HCT116 (cell line): ENCODE data around the gene SH2D3C. TPM values are rescaled to one million over a fixed set of nuclear protein-coding genes. Genes with fewer than 3 reads are reported as not detected.

ENCODE experiments used
- ATAC-seq: fragments of 200-7000 bp; cut with Tn5 transposase; 2 replicates; pipeline ENCODE4 v1.9.1; 2020; ENCODE audit warnings: mild to moderate bottlenecking, moderate library complexity
- BruUV-seq: library from RNA; stranded (reverse); fragments of 400-500 nt; replicated peaks from 2 replicates; lab custom pipeline; 2021; lab: Mats Ljungman, UMichigan
- CTCF ChIA-PET: fragments of 300-600 bp; sonication (Branson Sonifier 250); formaldehyde crosslinking; loops from one replicate; lab custom pipeline; 2021; ENCODE audit warnings: antibody characterized with exemption; lab: Charles Lee
- POLR2A ChIA-PET: fragments of 300-600, 350-600 bp; sonication (Branson Sonifier 250); formaldehyde crosslinking; loops from one replicate; lab custom pipeline; 2021; ENCODE audit warnings: antibody characterized with exemption; lab: Charles Lee
- RAD21 ChIA-PET, 2 experiments: fragments of 300-600 bp; sonication (Branson Sonifier 250); formaldehyde crosslinking; loops; one replicate each; lab custom pipeline; 2023; ENCODE audit warnings: low total read pairs in 2 of 2; ENCODE audit not compliant: uncharacterized antibody in 2 of 2, unreplicated experiment in 2 of 2, low non-redundant PET in 1 of 2; lab: Charles Lee
- DNase-seq: peaks from one replicate; pipeline ENCODE4 v3.0.0-alpha.2; 2010; ENCODE audit warnings: low read depth, low spot score
- H2AFZ ChIP-seq: fragments of 200-600 bp; shearing (Covaris generic), sonication (generic); 2 replicates; pipeline ENCODE4 v1.6.1; 2017; ENCODE audit warnings: low read depth, mixed run types, mixed read lengths, antibody characterized with exemption, low read length; ENCODE audit not compliant: poor library complexity, severe bottlenecking
- H3K27ac ChIP-seq: 2 replicates; pipeline ENCODE4 v1.5.1; 2012; ENCODE audit warnings: low read depth, low read length
- H3K27me3 ChIP-seq: fragments of 200-600 bp; sonication (generic); 2 replicates; pipeline ENCODE4 v1.6.1; 2016; ENCODE audit warnings: mixed run types, low read length, mixed read lengths; ENCODE audit not compliant: insufficient read depth
- H3K36me3 ChIP-seq, 2 experiments: fragments of 200-500 bp in 1 of 2; fragments of 200-600 bp in 1 of 2; sonication (Bioruptor generic) in 1 of 2; sonication (generic) in 1 of 2; 2 replicates each; pipeline versions ENCODE4 v1.5.1 to v1.6.1; 2014 to 2016; ENCODE audit warnings: low read length in 2 of 2, inconsistent platforms in 1 of 2, mixed read lengths in 1 of 2, mixed run types in 1 of 2; ENCODE audit not compliant: insufficient read depth in 2 of 2, control insufficient read depth in 1 of 2
- H3K4me1 ChIP-seq, 2 experiments: fragments of 200-600 bp in 1 of 2; sonication (generic) in 1 of 2; 2 replicates each; pipeline versions ENCODE4 v1.5.1 to v1.6.1; 2012 to 2017; ENCODE audit warnings: low read length in 2 of 2, inconsistent platforms in 1 of 2, mild to moderate bottlenecking in 1 of 2, mixed read lengths in 1 of 2, mixed run types in 1 of 2, moderate library complexity in 1 of 2; ENCODE audit not compliant: insufficient read depth in 2 of 2, control insufficient read depth in 1 of 2
- H3K4me2 ChIP-seq: fragments of 200-600 bp; sonication (generic); 2 replicates; pipeline ENCODE4 v1.6.1; 2017; ENCODE audit warnings: mixed run types, low read length, mixed read lengths
- H3K4me3 ChIP-seq, 2 experiments: fragments of 200-600 bp in 1 of 2; sonication (generic) in 1 of 2; replicated peaks in 1 of 2; 2 replicates each; pipeline ENCODE4 v1.5.1; 2011 to 2016; ENCODE audit warnings: low read length in 2 of 2, control low read depth in 1 of 2, low read depth in 1 of 2, mild to moderate bottlenecking in 1 of 2, mixed read lengths in 1 of 2, mixed run types in 1 of 2
- H3K79me2 ChIP-seq: fragments of 200-600 bp; sonication (generic); 2 replicates; pipeline ENCODE4 v1.6.1; 2017; ENCODE audit warnings: mild to moderate bottlenecking, mixed run types, low read length, moderate library complexity, mixed read lengths; ENCODE audit not compliant: insufficient read depth
- H3K9ac ChIP-seq: fragments of 200-600 bp; sonication (generic); 2 replicates; pipeline ENCODE4 v1.6.1; 2016; ENCODE audit warnings: low read length, mixed read lengths
- H3K9me2 ChIP-seq: fragments of 200-600 bp; sonication (generic), shearing (Covaris generic); 2 replicates; pipeline ENCODE4 v1.6.1; 2017; ENCODE audit warnings: mixed run types, mild to moderate bottlenecking, moderate library complexity; ENCODE audit not compliant: insufficient read depth
- H3K9me3 ChIP-seq, 2 experiments: fragments of 200-500 bp in 1 of 2; fragments of 200-600 bp in 1 of 2; sonication (Bioruptor generic) in 1 of 2; sonication (generic) in 1 of 2; 2 replicates each; pipeline ENCODE4 v1.6.1; 2014 to 2017; ENCODE audit warnings: low read length in 2 of 2, mixed read lengths in 2 of 2, inconsistent platforms in 1 of 2, low read depth in 1 of 2, mild to moderate bottlenecking in 1 of 2, mixed run types in 1 of 2, moderate library complexity in 1 of 2; ENCODE audit not compliant: control insufficient read depth in 1 of 2, insufficient read depth in 1 of 2
- H4K20me1 ChIP-seq: fragments of 200-600 bp; sonication (generic), shearing (Covaris generic); 2 replicates; pipeline ENCODE4 v1.6.1; 2017; ENCODE audit warnings: mixed run types, mild to moderate bottlenecking, moderate library complexity; ENCODE audit not compliant: insufficient read depth
- CBX3 ChIP-seq: IDR thresholded peaks from 2 replicates; pipeline ENCODE4 v1.6.1; 2012; ENCODE audit warnings: low read depth
- CEBPB ChIP-seq: IDR thresholded peaks from 2 replicates; pipeline ENCODE4 v1.6.1; 2012; ENCODE audit warnings: low read depth
- CTCF ChIP-seq, 3 experiments: fragments of 200-600 bp in 1 of 3; sonication (generic) in 1 of 3; IDR thresholded peaks in 2 of 3; conservative IDR thresholded peaks in 1 of 3; 2 replicates each; pipeline ENCODE4 v1.5.1; 2012 to 2017; ENCODE audit warnings: low read depth in 2 of 3, low read length in 2 of 3, antibody characterized with exemption in 1 of 3, borderline replicate concordance in 1 of 3, control low read depth in 1 of 3, mild to moderate bottlenecking in 1 of 3, mixed read lengths in 1 of 3, mixed run types in 1 of 3, moderate library complexity in 1 of 3; ENCODE audit not compliant: insufficient read depth in 1 of 3
- EGR1 ChIP-seq: IDR thresholded peaks from 2 replicates; pipeline ENCODE4 v1.6.1; 2012; ENCODE audit warnings: low read depth
- EZH2 ChIP-seq: fragments of 200-600 bp; sonication (generic); IDR thresholded peaks from 2 replicates; pipeline ENCODE4 v1.6.1; 2017; ENCODE audit warnings: antibody characterized with exemption, mixed run types
- JUND ChIP-seq: IDR thresholded peaks from 2 replicates; pipeline ENCODE4 v1.6.1; 2012
- RAD21 ChIP-seq: IDR thresholded peaks from 2 replicates; pipeline ENCODE4 v1.6.1; 2012; ENCODE audit warnings: low read depth, mild to moderate bottlenecking
- SIN3A ChIP-seq: IDR thresholded peaks from 2 replicates; pipeline ENCODE4 v1.6.1; 2012; ENCODE audit warnings: low read depth
- SRF ChIP-seq: IDR thresholded peaks from 2 replicates; pipeline ENCODE4 v1.6.1; 2012; ENCODE audit warnings: low read depth
- YY1 ChIP-seq: IDR thresholded peaks from 2 replicates; pipeline ENCODE4 v1.6.1; 2011; ENCODE audit warnings: low read length, low read depth, moderate library complexity, mild to moderate bottlenecking; ENCODE audit not compliant: insufficient replicate concordance; ENCODE audit errors: extremely low read depth
- ZNF274 ChIP-seq: fragments of 200-500 bp; sonication (Bioruptor generic); IDR thresholded peaks from 2 replicates; pipeline ENCODE4 v1.6.1; 2014; ENCODE audit warnings: mild to moderate bottlenecking, low read depth, low read length, inconsistent platforms
- intact Hi-C: fragments of 100-400 bp; cut with micrococcal nuclease; formaldehyde crosslinking; loops from 2 replicates; pipeline ENCODE4 v1.10.0; 2022
- total RNA-seq: library from RNA; stranded (reverse); gene quantifications from one replicate; pipeline ENCODE4 v1.2.1, GENCODE V29; 2021; ENCODE audit not compliant: unreplicated experiment
- TF ChIP-seq, protein P1 (sequence below): IDR thresholded peaks from 2 replicates; pipeline ENCODE4 v1.6.1; 2012
- TF ChIP-seq, protein P2 (sequence below): IDR thresholded peaks from 2 replicates; pipeline ENCODE4 v1.6.1; 2012; ENCODE audit warnings: low read depth
- TF ChIP-seq, protein P3 (sequence below): IDR thresholded peaks from 2 replicates; pipeline ENCODE4 v1.6.1; 2011; ENCODE audit warnings: mild to moderate bottlenecking, low read length, moderate library complexity; ENCODE audit not compliant: insufficient replicate concordance; ENCODE audit errors: extremely low read depth

Gene SH2D3C
- total RNA-seq, 1 experiment from 2014 or later, result 1.3 TPM

DNA sequence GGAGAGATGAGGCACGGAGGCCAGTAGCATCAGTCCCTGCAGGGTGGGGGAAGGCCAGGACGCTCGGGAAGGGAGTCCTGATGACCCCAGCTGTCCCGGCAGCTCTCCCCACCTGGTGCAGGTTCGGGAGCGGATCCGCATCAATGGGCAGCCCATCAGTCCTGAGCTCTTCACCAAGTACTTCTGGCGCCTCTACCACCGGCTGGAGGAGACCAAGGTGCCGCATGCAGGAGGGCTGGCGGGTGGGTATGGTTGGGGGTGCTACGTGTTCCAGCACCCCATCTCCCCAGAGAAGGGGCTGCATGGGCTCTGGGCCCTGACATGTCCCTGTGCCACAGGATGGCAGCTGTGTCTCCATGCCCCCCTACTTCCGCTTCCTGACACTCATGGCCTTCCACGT is 28.4 kb upstream of the SH2D3C start:
- CTCF ChIA-PET, result no interaction called here
- no peak overlapping the region for H2AFZ ChIP-seq
- H3K79me2 ChIP-seq, result peaks cover 35% of the 10 kb centered on the region
- TF ChIP-seq YY1 (no peak), RAD21 (no peak), EZH2 (no peak), SIN3A (no peak), CEBPB (no peak), JUND (no peak), ZNF274 (no peak), EGR1 (no peak), CBX3 (no peak), CTCF (IDR thresholded peaks at IDR 0.05 in 2 of 3, conservative IDR thresholded peaks at IDR 0.05 in 1 of 3; ENCODE audit: borderline replicate concordance in 1 of 3, insufficient read depth in 1 of 3, low read depth in 2 of 3, low read length in 2 of 3) (no peak), SRF (no peak)
- TF ChIP-seq, protein P1, sequence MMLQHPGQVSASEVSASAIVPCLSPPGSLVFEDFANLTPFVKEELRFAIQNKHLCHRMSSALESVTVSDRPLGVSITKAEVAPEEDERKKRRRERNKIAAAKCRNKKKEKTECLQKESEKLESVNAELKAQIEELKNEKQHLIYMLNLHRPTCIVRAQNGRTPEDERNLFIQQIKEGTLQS, result no peak
- TF ChIP-seq, protein P2, sequence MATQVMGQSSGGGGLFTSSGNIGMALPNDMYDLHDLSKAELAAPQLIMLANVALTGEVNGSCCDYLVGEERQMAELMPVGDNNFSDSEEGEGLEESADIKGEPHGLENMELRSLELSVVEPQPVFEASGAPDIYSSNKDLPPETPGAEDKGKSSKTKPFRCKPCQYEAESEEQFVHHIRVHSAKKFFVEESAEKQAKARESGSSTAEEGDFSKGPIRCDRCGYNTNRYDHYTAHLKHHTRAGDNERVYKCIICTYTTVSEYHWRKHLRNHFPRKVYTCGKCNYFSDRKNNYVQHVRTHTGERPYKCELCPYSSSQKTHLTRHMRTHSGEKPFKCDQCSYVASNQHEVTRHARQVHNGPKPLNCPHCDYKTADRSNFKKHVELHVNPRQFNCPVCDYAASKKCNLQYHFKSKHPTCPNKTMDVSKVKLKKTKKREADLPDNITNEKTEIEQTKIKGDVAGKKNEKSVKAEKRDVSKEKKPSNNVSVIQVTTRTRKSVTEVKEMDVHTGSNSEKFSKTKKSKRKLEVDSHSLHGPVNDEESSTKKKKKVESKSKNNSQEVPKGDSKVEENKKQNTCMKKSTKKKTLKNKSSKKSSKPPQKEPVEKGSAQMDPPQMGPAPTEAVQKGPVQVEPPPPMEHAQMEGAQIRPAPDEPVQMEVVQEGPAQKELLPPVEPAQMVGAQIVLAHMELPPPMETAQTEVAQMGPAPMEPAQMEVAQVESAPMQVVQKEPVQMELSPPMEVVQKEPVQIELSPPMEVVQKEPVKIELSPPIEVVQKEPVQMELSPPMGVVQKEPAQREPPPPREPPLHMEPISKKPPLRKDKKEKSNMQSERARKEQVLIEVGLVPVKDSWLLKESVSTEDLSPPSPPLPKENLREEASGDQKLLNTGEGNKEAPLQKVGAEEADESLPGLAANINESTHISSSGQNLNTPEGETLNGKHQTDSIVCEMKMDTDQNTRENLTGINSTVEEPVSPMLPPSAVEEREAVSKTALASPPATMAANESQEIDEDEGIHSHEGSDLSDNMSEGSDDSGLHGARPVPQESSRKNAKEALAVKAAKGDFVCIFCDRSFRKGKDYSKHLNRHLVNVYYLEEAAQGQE, result no peak
- TF ChIP-seq, protein P3, sequence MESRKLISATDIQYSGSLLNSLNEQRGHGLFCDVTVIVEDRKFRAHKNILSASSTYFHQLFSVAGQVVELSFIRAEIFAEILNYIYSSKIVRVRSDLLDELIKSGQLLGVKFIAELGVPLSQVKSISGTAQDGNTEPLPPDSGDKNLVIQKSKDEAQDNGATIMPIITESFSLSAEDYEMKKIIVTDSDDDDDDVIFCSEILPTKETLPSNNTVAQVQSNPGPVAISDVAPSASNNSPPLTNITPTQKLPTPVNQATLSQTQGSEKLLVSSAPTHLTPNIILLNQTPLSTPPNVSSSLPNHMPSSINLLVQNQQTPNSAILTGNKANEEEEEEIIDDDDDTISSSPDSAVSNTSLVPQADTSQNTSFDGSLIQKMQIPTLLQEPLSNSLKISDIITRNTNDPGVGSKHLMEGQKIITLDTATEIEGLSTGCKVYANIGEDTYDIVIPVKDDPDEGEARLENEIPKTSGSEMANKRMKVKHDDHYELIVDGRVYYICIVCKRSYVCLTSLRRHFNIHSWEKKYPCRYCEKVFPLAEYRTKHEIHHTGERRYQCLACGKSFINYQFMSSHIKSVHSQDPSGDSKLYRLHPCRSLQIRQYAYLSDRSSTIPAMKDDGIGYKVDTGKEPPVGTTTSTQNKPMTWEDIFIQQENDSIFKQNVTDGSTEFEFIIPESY, result no peak
- TF ChIP-seq, all 23 proteins: peak for 0
- DNase-seq, result no peak
- intact Hi-C loops, result no loop called here
- Histone ChIP-seq H3K9me3 (no peaks in the 10 kb centered on the region), H3K4me2 (no peak overlapping the region), H3K27me3 (no peaks in the 10 kb centered on the region), H3K27ac (no peak overlapping the region), H3K4me1 (peaks cover 12 to 30% of the 10 kb centered on the region in 2 experiments), H3K4me3 (no peak overlapping the region), H3K9me2 (no peaks in the 10 kb centered on the region), H4K20me1 (peaks cover 4% of the 10 kb centered on the region; the same call in 1 of the 2 replicates), H3K9ac (no peak overlapping the region), H3K36me3 (peaks cover under 1 to 33% of the 10 kb centered on the region in 2 experiments; a peak in 2 of 4 replicates)
- ChIA-PET RAD21 (no interaction called here), POLR2A (no interaction called here)
- ATAC-seq, result no peak
- BruUV-seq, result no TSS peak
